Panc1 (cell line): Measurements from ENCODE around the gene PLCB4.

Source experiments
- POLR2AphosphoS5 ChIP-seq: IDR thresholded peaks from 2 replicates; pipeline ENCODE4 v1.6.1; 2012; ENCODE audit warnings: mild to moderate bottlenecking, low read depth, low read length, moderate library complexity
- REST ChIP-seq, 2 experiments: IDR thresholded peaks; 2 replicates each; pipeline ENCODE4 v1.6.1; 2011 to 2012; ENCODE audit warnings: low read depth in 2 of 2, control low read depth in 1 of 2, low read length in 1 of 2, mild to moderate bottlenecking in 1 of 2, moderate library complexity in 1 of 2; ENCODE audit not compliant: insufficient read depth in 1 of 2
- SIN3A ChIP-seq: IDR thresholded peaks from 2 replicates; pipeline ENCODE4 v1.6.1; 2012; ENCODE audit warnings: low read depth, mild to moderate bottlenecking, low read length, moderate library complexity, borderline replicate concordance; ENCODE audit not compliant: insufficient read depth
- TCF7L2 ChIP-seq: IDR thresholded peaks from 2 replicates; pipeline ENCODE4 v1.6.1; 2011; ENCODE audit warnings: mild to moderate bottlenecking, low read depth, low read length, inconsistent platforms
- TF ChIP-seq, protein P1 (sequence below): fragments of 450-650 bp; IDR thresholded peaks from 2 replicates; pipeline ENCODE4 v1.5.1; 2017; ENCODE audit warnings: mild to moderate bottlenecking

DNA sequence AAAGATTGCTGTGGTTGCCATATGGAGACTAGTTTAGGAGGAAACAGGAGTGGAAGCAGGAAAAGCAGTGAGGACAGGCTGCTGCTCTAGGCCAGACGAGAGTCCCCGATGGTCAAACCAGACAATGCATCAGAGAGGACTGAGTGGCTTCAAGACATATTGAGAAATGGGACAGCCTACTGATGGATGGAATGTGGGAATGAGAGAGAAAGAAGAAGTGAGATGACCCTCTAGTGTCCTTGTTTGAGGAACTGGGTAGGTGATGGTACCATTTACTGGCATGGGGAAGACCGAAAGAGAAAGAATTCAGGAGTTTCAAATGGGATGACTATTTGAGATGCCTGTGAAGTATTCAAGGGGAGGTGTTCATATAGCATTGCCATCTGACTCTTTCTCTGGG, 333.7 kb downstream of the PLCB4 start:
- no peak for TF ChIP-seq TCF7L2
- TF ChIP-seq, protein P1, sequence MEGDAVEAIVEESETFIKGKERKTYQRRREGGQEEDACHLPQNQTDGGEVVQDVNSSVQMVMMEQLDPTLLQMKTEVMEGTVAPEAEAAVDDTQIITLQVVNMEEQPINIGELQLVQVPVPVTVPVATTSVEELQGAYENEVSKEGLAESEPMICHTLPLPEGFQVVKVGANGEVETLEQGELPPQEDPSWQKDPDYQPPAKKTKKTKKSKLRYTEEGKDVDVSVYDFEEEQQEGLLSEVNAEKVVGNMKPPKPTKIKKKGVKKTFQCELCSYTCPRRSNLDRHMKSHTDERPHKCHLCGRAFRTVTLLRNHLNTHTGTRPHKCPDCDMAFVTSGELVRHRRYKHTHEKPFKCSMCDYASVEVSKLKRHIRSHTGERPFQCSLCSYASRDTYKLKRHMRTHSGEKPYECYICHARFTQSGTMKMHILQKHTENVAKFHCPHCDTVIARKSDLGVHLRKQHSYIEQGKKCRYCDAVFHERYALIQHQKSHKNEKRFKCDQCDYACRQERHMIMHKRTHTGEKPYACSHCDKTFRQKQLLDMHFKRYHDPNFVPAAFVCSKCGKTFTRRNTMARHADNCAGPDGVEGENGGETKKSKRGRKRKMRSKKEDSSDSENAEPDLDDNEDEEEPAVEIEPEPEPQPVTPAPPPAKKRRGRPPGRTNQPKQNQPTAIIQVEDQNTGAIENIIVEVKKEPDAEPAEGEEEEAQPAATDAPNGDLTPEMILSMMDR, result no peak
- TF ChIP-seq POLR2AphosphoS5, result no peak
- TF ChIP-seq REST (IDR thresholded peaks at IDR 0.05; ENCODE audit: insufficient read depth in 1 of 2, low read depth in 2 of 2, low read length in 1 of 2), result no peak
- TF ChIP-seq SIN3A, result no peak
